Measurements from ENCODE around the gene KCNK7. TPM values are rescaled to one million over a fixed set of nuclear protein-coding genes. Genes with fewer than 3 reads are reported as not detected.
"Not testable (repeated sequence)": the region's sequence is repeated elsewhere in the genome, so short reads cannot be mapped to it uniquely, and the experiment has no call there.

Gene KCNK7
- total RNA-seq, 1 experiment from 2014 or later, result 0.61 TPM

DNA sequence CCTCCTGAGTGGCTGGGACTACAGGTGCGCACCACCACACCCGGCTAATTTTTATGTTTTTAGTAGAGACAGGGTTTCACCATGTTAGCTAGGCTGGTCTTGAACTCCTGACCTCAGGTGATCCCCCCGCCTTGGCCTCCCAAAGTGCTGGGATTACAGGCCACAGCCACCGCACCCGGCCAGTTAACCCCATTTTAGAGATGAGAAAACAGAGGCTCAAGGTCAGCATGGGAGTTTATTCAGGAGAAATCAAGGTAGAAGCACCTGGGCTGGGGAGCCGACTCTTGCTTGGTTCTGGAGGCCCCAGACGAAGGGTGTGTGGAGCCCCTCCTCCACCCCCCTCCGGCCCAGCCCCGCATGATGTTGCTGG lies 43.6 kb upstream of the KCNK7 start:
- DNase-seq (ENCODE audit: low read depth, low spot score); H3K9me2 ChIP-seq (ENCODE audit: insufficient read depth); BruUV-seq (replicated peaks); ATAC-seq; H3K9me3 ChIP-seq (ENCODE audit: control insufficient read depth in 1 of 2, insufficient read depth in 1 of 2, low read depth in 1 of 2, low read length in 2 of 2); RAD21 ChIA-PET (ENCODE audit: low non-redundant PET in 1 of 2, low total read pairs in 2 of 2, uncharacterized antibody in 2 of 2, unreplicated experiment in 2 of 2); H3K27me3 ChIP-seq (ENCODE audit: insufficient read depth, low read length); H2AFZ ChIP-seq (ENCODE audit: low read depth, low read length, poor library complexity, severe bottlenecking); intact Hi-C loops (cut with micrococcal nuclease); H3K9ac ChIP-seq (ENCODE audit: low read length); H4K20me1 ChIP-seq (ENCODE audit: insufficient read depth): not testable (repeated sequence)
- Histone ChIP-seq H3K27ac (ENCODE audit: low read depth, low read length) (peak overlapping the region; percentile 97), H3K36me3 (ENCODE audit: control insufficient read depth in 1 of 2, insufficient read depth in 2 of 2, low read length in 2 of 2) (peaks cover 1 to 36% of the 10 kb centered on the region in 2 experiments; a peak in 2 of 4 replicates), H3K79me2 (ENCODE audit: insufficient read depth, low read length) (peaks cover 13% of the 10 kb centered on the region; the same call in 1 of the 2 replicates), H3K4me2 (ENCODE audit: low read length) (peak overlapping the region; percentile 87), H3K4me3 (replicated peaks in 1 of 2; ENCODE audit: low read depth in 1 of 2, low read length in 2 of 2) (peak overlapping the region in 1 of 2 experiments; percentile 73; a peak in 2 of 4 replicates), H3K4me1 (ENCODE audit: control insufficient read depth in 1 of 2, insufficient read depth in 2 of 2, low read length in 2 of 2) (peaks cover 23 to 50% of the 10 kb centered on the region in 2 experiments)
- ChIA-PET CTCF (interaction anchor here (1.8 kb wide), 1 partner anchor 13 kb away, joined by 6 read pairs; no protein-coding TSS in a partner anchor), POLR2A (interaction anchor here (2.0 kb wide), 1 partner anchor 24 kb away, joined by 11 read pairs; the partner anchor contains the start of gene PCNX3)

DNA sequence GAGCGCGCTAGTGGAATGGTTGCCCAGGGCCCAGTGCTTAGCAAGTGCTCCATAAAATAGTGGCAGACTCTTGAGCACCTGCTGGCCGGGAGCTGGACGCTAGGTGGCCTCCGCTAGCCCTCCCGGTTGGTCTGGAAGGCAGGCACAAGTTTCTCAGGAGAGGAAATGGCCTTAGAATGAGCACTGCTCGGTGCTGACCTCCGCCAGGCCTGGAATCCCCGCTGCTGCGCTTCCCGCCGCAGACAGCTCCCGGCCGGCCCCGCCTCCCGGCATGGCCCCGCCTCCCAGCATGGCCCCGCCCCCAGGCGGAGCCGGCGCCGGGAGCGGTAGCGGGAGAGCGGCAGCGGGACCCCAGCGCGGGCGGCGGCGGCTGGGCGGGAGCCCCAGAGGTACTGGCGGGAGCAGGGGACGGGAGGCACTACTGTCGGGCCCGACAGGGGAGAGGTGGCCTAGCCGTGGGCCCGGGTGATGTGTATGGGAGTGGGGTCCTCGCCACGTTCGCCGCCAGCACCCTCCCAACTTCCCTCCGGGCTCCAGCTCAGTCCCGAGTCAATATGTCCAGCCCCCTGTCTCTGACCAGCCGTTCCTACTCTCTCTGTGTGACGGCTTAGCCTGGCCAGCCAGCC lies 42.3 kb upstream of the KCNK7 start, which contains the start of gene SIPA1:
Gene SIPA1, plus strand, starts transcription at position 308 of the 626 bp plus-strand sequence. CDS start 2,821 bp downstream, outside the sequence.
- H3K36me3 ChIP-seq (ENCODE audit: control insufficient read depth in 1 of 2, insufficient read depth in 2 of 2, low read length in 2 of 2), result peaks cover 4 to 36% of the 10 kb centered on the region in 2 experiments; a peak in 3 of 4 replicates

More for the DNA sequence above, 42.3 kb upstream of the KCNK7 start, which contains the start of gene SIPA1:
- no peaks in the 10 kb centered on the region for H3K27me3 ChIP-seq (ENCODE audit: insufficient read depth, low read length)
- DNase-seq (ENCODE audit: low read depth, low spot score), result peak; percentile 73
- H3K9me3 ChIP-seq (ENCODE audit: control insufficient read depth in 1 of 2, insufficient read depth in 1 of 2, low read depth in 1 of 2, low read length in 2 of 2), result no peaks in the 10 kb centered on the region
- peaks cover 13% of the 10 kb centered on the region; the same call in 1 of the 2 replicates for H3K79me2 ChIP-seq (ENCODE audit: insufficient read depth, low read length)
- ChIA-PET POLR2A (interaction anchor here (0.6 to 2.0 kb wide), 6 partner anchors 8 to 247 kb away, joined by 3 to 11 read pairs (median 6); partner anchors contain the start of gene PCNX3), RAD21 (ENCODE audit: low non-redundant PET in 1 of 2, low total read pairs in 2 of 2, uncharacterized antibody in 2 of 2, unreplicated experiment in 2 of 2) (interaction anchor here in 1 of 2 experiments (0.9 kb wide), 1 partner anchor 25 kb away, joined by 5 read pairs; the partner anchor contains the start of gene RELA), CTCF (interaction anchor here (1.0 to 1.8 kb wide), 8 partner anchors 9 to 247 kb away, joined by 3 to 11 read pairs (median 5); partner anchors contain the start of genes FAM89B and PCNX3)
- TF ChIP-seq ZFX (IDR thresholded peaks at IDR 0.05), result peak; percentile 15; the same call in 1 of the 2 replicates
- TF ChIP-seq SP1 (IDR thresholded peaks at IDR 0.05; ENCODE audit: low read depth), result 0 out of 2 replicates have a peak, but pooled peaks have one; percentile 26
- TF ChIP-seq POLR2A (IDR thresholded peaks at IDR 0.05; ENCODE audit: borderline replicate concordance, extremely low read depth, insufficient read depth, insufficient read length), result peak; percentile 52
- TF ChIP-seq, protein P1, sequence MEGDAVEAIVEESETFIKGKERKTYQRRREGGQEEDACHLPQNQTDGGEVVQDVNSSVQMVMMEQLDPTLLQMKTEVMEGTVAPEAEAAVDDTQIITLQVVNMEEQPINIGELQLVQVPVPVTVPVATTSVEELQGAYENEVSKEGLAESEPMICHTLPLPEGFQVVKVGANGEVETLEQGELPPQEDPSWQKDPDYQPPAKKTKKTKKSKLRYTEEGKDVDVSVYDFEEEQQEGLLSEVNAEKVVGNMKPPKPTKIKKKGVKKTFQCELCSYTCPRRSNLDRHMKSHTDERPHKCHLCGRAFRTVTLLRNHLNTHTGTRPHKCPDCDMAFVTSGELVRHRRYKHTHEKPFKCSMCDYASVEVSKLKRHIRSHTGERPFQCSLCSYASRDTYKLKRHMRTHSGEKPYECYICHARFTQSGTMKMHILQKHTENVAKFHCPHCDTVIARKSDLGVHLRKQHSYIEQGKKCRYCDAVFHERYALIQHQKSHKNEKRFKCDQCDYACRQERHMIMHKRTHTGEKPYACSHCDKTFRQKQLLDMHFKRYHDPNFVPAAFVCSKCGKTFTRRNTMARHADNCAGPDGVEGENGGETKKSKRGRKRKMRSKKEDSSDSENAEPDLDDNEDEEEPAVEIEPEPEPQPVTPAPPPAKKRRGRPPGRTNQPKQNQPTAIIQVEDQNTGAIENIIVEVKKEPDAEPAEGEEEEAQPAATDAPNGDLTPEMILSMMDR (IDR thresholded peaks at IDR 0.05 in 2 of 3, conservative IDR thresholded peaks at IDR 0.05 in 1 of 3; ENCODE audit: borderline replicate concordance in 1 of 3, insufficient read depth in 1 of 3, low read depth in 2 of 3, low read length in 2 of 3), result peak in 2 of 3 experiments; percentile 40 to 51; a peak in 4 of 6 replicates
- peak; percentile 78; the same call in 1 of the 2 replicates for TF ChIP-seq POLR2AphosphoS5 (IDR thresholded peaks at IDR 0.05; ENCODE audit: low read depth, low read length)
- TF ChIP-seq, protein P2, sequence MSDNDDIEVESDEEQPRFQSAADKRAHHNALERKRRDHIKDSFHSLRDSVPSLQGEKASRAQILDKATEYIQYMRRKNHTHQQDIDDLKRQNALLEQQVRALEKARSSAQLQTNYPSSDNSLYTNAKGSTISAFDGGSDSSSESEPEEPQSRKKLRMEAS (IDR thresholded peaks at IDR 0.05), result no peak
- no peaks in the 10 kb centered on the region for H4K20me1 ChIP-seq (ENCODE audit: insufficient read depth)
- H3K4me1 ChIP-seq (ENCODE audit: control insufficient read depth in 1 of 2, insufficient read depth in 2 of 2, low read length in 2 of 2), result peaks cover 11 to 37% of the 10 kb centered on the region in 2 experiments
- H3K4me2 ChIP-seq (ENCODE audit: low read length), result peak within 1 kb of the TSS; percentile 87
- peak; percentile 85 for ATAC-seq
- H3K4me3 ChIP-seq (replicated peaks in 1 of 2; ENCODE audit: low read depth in 1 of 2, low read length in 2 of 2), result peak within 1 kb of the TSS; percentile 73 to 85
- H3K9me2 ChIP-seq (ENCODE audit: insufficient read depth), result no peaks in the 10 kb centered on the region
- peak within 1 kb of the TSS; percentile 97 for H3K27ac ChIP-seq (ENCODE audit: low read depth, low read length)
- no TSS peak for BruUV-seq (replicated peaks)
- no peak within 1 kb of the TSS for H2AFZ ChIP-seq (ENCODE audit: low read depth, low read length, poor library complexity, severe bottlenecking)
- intact Hi-C loops (cut with micrococcal nuclease), result no loop called here
- peak within 1 kb of the TSS; percentile 83 for H3K9ac ChIP-seq (ENCODE audit: low read length)
